Endothelial cell (in vitro differentiated cells): ENCODE data around the gene TMEM207. TPM values are rescaled to one million over a fixed set of nuclear protein-coding genes. Genes with fewer than 3 reads are reported as not detected.

Source experiments
- DNase-seq: peaks from one replicate; pipeline ENCODE4 v3.0.0; 2021; ENCODE audit warnings: low spot score
- H3K27ac Mint-ChIP-seq: one replicate; pipeline ENCODE4 v1.8.0; 2021; ENCODE audit warnings: mixed read lengths, inconsistent platforms; ENCODE audit not compliant: unreplicated experiment
- H3K27me3 Mint-ChIP-seq: one replicate; pipeline ENCODE4 v1.8.0; 2021; ENCODE audit warnings: mild to moderate bottlenecking, moderate library complexity, mixed read lengths, inconsistent platforms; ENCODE audit not compliant: unreplicated experiment
- H3K36me3 Mint-ChIP-seq: one replicate; pipeline ENCODE4 v1.8.0; 2021; ENCODE audit warnings: mild to moderate bottlenecking, low read depth, mixed read lengths, inconsistent platforms; ENCODE audit not compliant: unreplicated experiment
- H3K4me1 Mint-ChIP-seq: one replicate; pipeline ENCODE4 v1.8.0; 2021; ENCODE audit warnings: mild to moderate bottlenecking, mixed read lengths, inconsistent platforms; ENCODE audit not compliant: unreplicated experiment
- H3K4me3 Mint-ChIP-seq: one replicate; pipeline ENCODE4 v1.8.0; 2021; ENCODE audit warnings: mild to moderate bottlenecking, mixed read lengths, inconsistent platforms; ENCODE audit not compliant: unreplicated experiment
- H3K9me3 Mint-ChIP-seq: one replicate; pipeline ENCODE4 v1.8.0; 2021; ENCODE audit warnings: mixed read lengths, inconsistent platforms; ENCODE audit not compliant: unreplicated experiment
- total RNA-seq: library from RNA; stranded (reverse); fragmentation: NEBNext Ultra II Directional; extraction: Animal tissue kit (Norgen Biotek cat#: 25700); gene quantifications from one replicate; pipeline ENCODE4 v1.2.1, GENCODE V29; 2021; ENCODE audit not compliant: unreplicated experiment
- TF ChIP-seq, protein P1 (sequence below): fragments of 200-600 bp; sonication (generic); IDR thresholded peaks from one replicate; pipeline ENCODE4 v1.5.0; 2021; ENCODE audit warnings: antibody characterized with exemption; ENCODE audit not compliant: unreplicated experiment

Gene TMEM207
- total RNA-seq, 1 donor from 2014 or later, result not detected

DNA sequence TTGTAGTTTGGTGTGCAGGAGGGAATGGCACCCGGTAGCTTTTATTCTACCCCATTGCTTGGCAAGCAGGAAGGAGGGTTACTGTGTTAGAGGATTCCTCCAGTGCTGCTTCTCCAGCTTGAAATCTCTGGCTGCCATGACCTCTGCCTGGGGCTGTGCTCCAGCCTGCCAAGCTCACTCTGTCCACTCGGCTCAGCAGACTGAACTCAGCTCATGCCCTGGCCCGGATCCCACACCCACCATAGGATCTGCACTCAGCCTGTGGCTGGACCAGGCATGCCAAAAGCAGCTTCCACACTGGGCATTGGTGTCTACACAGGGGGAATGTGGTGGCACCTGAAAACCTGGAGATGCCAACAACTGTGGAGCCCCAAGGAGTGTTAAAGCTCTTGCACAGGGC, 35.4 kb downstream of the TMEM207 start:
- TF ChIP-seq, protein P1, sequence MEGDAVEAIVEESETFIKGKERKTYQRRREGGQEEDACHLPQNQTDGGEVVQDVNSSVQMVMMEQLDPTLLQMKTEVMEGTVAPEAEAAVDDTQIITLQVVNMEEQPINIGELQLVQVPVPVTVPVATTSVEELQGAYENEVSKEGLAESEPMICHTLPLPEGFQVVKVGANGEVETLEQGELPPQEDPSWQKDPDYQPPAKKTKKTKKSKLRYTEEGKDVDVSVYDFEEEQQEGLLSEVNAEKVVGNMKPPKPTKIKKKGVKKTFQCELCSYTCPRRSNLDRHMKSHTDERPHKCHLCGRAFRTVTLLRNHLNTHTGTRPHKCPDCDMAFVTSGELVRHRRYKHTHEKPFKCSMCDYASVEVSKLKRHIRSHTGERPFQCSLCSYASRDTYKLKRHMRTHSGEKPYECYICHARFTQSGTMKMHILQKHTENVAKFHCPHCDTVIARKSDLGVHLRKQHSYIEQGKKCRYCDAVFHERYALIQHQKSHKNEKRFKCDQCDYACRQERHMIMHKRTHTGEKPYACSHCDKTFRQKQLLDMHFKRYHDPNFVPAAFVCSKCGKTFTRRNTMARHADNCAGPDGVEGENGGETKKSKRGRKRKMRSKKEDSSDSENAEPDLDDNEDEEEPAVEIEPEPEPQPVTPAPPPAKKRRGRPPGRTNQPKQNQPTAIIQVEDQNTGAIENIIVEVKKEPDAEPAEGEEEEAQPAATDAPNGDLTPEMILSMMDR, result no peak
- Mint-ChIP-seq H3K4me1 (no peaks in the 10 kb centered on the region), H3K36me3 (peaks cover 10% of the 10 kb centered on the region), H3K4me3 (no peak overlapping the region), H3K27me3 (no peaks in the 10 kb centered on the region), H3K9me3 (no peaks in the 10 kb centered on the region), H3K27ac (no peak overlapping the region)
- no peak for DNase-seq

- Mint-ChIP-seq H3K36me3 (no peaks in the 10 kb centered on the region), H3K27me3 (no peaks in the 10 kb centered on the region), H3K4me3 (no peak overlapping the region), H3K9me3 (no peaks in the 10 kb centered on the region), H3K27ac (no peak overlapping the region), H3K4me1 (peaks cover 10% of the 10 kb centered on the region)
- TF ChIP-seq, protein P1, result no peak
- DNase-seq, result no peak
Measured at GRCh38 chr3:190404715-190405114, 45.0 kb downstream of the TMEM207 start.

- Mint-ChIP-seq H3K4me1 (peaks cover 10% of the 10 kb centered on the region), H3K27ac (no peak overlapping the region), H3K4me3 (no peak overlapping the region), H3K9me3 (no peaks in the 10 kb centered on the region), H3K27me3 (no peaks in the 10 kb centered on the region), H3K36me3 (no peaks in the 10 kb centered on the region)
- TF ChIP-seq, protein P1, result no peak
- no peak for DNase-seq
Measured at GRCh38 chr3:190401963-190402362, 47.7 kb downstream of the TMEM207 start.

DNA sequence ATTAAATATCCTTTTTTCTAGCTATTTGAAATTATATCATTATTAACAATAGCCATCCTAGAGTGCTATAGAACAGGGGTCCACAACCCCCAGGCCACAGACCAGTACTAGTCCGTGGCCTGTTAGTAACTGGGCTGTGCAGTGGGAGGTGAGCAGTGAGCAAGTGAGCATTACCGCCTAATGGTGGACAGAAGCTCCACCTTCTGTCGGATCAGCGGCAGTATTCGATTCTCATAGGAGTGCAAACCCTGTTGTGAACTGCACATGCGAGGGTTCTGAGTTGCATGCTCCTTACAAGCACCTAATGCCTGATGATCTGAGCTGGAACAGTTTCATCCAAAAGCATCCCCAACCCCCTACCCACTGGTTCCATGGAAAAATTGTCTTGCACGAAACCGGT, 50.0 kb downstream of the TMEM207 start:
- no peak for DNase-seq
- TF ChIP-seq, protein P1, result no peak
- no peak overlapping the region for H3K4me3 Mint-ChIP-seq
- H3K27ac Mint-ChIP-seq, result no peak overlapping the region
- peaks cover 10% of the 10 kb centered on the region for H3K4me1 Mint-ChIP-seq
- no peaks in the 10 kb centered on the region for H3K36me3 Mint-ChIP-seq
- no peaks in the 10 kb centered on the region for H3K9me3 Mint-ChIP-seq
- peaks cover 2% of the 10 kb centered on the region for H3K27me3 Mint-ChIP-seq

- H3K36me3 Mint-ChIP-seq, result no peaks in the 10 kb centered on the region
- TF ChIP-seq, protein P1, result no peak
- no peak overlapping the region for H3K4me3 Mint-ChIP-seq
- no peak for DNase-seq
- H3K27ac Mint-ChIP-seq, result no peak overlapping the region
- no peaks in the 10 kb centered on the region for H3K9me3 Mint-ChIP-seq
- H3K27me3 Mint-ChIP-seq, result peaks cover 2% of the 10 kb centered on the region
- H3K4me1 Mint-ChIP-seq, result peaks cover 10% of the 10 kb centered on the region
Measured at GRCh38 chr3:190397889-190398288, 51.8 kb downstream of the TMEM207 start.
